HG02610 (cell line): ENCODE measurements around the gene LIF.
"Not testable (repeated sequence)": the region's sequence is repeated elsewhere in the genome, so short reads cannot be mapped to it uniquely, and the experiment has no call there.

Experiments used
- ATAC-seq: cut with Tn5 transposase; IDR thresholded peaks from one replicate; pipeline ENCODE4 v1.9.1; 2021; ENCODE audit warnings: mild to moderate bottlenecking, moderate library complexity; ENCODE audit not compliant: unreplicated experiment

Gene LIF

GRCh38 chr22:30228509-30229359 is 17.8 kb downstream of the LIF start:
- ATAC-seq = no peak

GRCh38 chr22:30227438-30228228 is 18.9 kb downstream of the LIF start:
- ATAC-seq = no peak

GRCh38 chr22:30226192-30226832 is 20.2 kb downstream of the LIF start:
- ATAC-seq = no peak

GRCh38 chr22:30225220-30225927 is 21.2 kb downstream of the LIF start:
- ATAC-seq = no peak

- ATAC-seq = no peak
These were observed 22.2 kb downstream of the LIF start for GRCh38 chr22:30224161-30224857.

GRCh38 chr22:30223303-30223702 is 23.3 kb downstream of the LIF start:
- no peak for ATAC-seq

GRCh38 chr22:30222321-30222720 is 24.2 kb downstream of the LIF start:
- no peak for ATAC-seq

- ATAC-seq = no peak
These were observed 25.2 kb downstream of the LIF start for GRCh38 chr22:30221121-30221992.

- ATAC-seq = no peak
These were observed 26.1 kb downstream of the LIF start for GRCh38 chr22:30220338-30221012.

- no peak for ATAC-seq
These were observed 26.8 kb downstream of the LIF start for GRCh38 chr22:30219668-30220278.

- no peak for ATAC-seq
These were observed 27.4 kb downstream of the LIF start for GRCh38 chr22:30219049-30219654.

- ATAC-seq = no peak
These were observed 28.6 kb downstream of the LIF start for GRCh38 chr22:30217698-30218560.

GRCh38 chr22:30216710-30217109 is 29.8 kb downstream of the LIF start:
- ATAC-seq = no peak

- ATAC-seq = not testable (repeated sequence)
These were observed 30.3 kb downstream of the LIF start for GRCh38 chr22:30216272-30216671.

GRCh38 chr22:30214703-30215407 is 31.7 kb downstream of the LIF start:
- ATAC-seq = no peak

GRCh38 chr22:30212996-30213441 is 33.5 kb downstream of the LIF start:
- no peak for ATAC-seq
